Fibroblast of the aortic adventitia (primary cell): ENCODE measurements around the gene OR1L4. TPM values are rescaled to one million over a fixed set of nuclear protein-coding genes. Genes with fewer than 3 reads are reported as not detected.

Experiments used
- DNase-seq: peaks from one replicate; pipeline ENCODE4 v3.0.0-alpha.2; 2010; ENCODE audit warnings: low read depth
- H3K4me3 ChIP-seq: 2 replicates; pipeline ENCODE4 v1.5.1; 2011; ENCODE audit warnings: low read depth, mild to moderate bottlenecking, control low read depth, low read length, moderate library complexity
- total RNA-seq: library from RNA; depleted of rRNA; stranded (reverse); fragments of >200 nt; gene quantifications from 2 replicates; pipeline ENCODE4 v1.2.3, GENCODE V29; 2012; ENCODE audit warnings: low replicate concordance
- TF ChIP-seq, protein P1 (sequence below): IDR thresholded peaks from 2 replicates; pipeline ENCODE4 v1.5.1; 2011; ENCODE audit warnings: mild to moderate bottlenecking, low read length, control low read depth, inconsistent platforms; ENCODE audit not compliant: insufficient read depth

OR1L4 gene, protein sequence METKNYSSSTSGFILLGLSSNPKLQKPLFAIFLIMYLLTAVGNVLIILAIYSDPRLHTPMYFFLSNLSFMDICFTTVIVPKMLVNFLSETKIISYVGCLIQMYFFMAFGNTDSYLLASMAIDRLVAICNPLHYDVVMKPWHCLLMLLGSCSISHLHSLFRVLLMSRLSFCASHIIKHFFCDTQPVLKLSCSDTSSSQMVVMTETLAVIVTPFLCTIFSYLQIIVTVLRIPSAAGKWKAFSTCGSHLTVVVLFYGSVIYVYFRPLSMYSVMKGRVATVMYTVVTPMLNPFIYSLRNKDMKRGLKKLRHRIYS
- not detected in 2 replicates for total RNA-seq

DNA sequence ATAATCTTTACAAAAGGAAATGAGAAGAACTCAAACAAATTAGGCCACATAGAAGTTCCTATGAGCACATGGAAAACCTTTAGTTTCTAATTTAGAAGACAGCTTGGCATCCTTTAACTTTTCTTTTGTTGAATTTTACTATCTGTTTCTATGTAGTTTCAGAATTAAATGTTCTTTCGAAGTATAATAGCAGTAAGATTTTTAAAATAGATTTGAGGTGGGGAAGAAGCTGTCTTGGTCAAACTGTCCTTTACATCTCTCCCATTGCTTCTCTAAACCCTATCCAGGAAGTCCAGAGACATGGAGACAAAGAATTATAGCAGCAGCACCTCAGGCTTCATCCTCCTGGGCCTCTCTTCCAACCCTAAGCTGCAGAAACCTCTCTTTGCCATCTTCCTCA is at the start of gene OR1L4:
Gene OR1L4 (plus strand): TSS at position 301 of the 400 bp plus-strand sequence. CDS start 0 bp downstream, at position 301.
- TF ChIP-seq, protein P1, sequence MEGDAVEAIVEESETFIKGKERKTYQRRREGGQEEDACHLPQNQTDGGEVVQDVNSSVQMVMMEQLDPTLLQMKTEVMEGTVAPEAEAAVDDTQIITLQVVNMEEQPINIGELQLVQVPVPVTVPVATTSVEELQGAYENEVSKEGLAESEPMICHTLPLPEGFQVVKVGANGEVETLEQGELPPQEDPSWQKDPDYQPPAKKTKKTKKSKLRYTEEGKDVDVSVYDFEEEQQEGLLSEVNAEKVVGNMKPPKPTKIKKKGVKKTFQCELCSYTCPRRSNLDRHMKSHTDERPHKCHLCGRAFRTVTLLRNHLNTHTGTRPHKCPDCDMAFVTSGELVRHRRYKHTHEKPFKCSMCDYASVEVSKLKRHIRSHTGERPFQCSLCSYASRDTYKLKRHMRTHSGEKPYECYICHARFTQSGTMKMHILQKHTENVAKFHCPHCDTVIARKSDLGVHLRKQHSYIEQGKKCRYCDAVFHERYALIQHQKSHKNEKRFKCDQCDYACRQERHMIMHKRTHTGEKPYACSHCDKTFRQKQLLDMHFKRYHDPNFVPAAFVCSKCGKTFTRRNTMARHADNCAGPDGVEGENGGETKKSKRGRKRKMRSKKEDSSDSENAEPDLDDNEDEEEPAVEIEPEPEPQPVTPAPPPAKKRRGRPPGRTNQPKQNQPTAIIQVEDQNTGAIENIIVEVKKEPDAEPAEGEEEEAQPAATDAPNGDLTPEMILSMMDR: no peak
- H3K4me3 ChIP-seq: no peak within 1 kb of the TSS
- DNase-seq: no peak

DNA sequence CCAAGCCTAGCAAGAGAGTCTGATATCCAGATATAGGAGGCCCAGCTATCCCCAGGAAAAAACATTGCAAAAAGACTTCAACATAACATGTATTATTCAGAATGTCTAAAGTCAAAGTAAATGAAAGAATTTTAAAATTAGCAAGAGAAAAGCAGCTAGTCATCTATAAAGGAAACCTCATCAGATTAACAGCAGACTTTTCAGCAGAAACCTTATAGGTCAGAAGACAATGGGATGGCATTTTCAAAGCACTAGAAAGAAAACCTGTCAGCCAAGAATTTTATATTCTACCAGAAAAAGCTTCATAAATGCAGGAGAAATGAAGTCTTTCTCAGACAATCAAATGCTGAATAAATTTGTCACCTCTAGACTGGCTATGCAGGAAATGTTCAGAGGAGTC is 38.9 kb upstream of the OR1L4 start:
- TF ChIP-seq, protein P1: no peak
- no peak overlapping the region for H3K4me3 ChIP-seq
- no peak for DNase-seq

DNA sequence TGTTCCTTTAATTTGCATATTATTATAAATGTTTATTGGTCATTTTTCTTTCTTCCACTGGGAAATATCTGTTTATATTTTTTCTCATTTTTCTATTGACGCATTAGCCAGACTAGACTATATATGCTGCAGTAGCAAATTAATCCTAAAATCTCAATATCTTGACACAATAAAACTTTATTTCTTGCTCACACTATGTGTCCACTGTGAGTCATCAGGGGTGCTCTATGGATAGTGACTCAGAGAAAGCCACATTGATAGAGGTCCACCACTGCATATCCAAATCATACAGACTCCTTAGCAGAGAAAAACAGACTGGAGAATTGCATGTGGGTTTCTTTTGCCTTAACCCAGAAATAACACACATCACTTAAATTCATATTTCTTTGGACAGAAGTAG is 28.1 kb upstream of the OR1L4 start:
- no peak for DNase-seq
- TF ChIP-seq, protein P1: no peak
- no peak overlapping the region for H3K4me3 ChIP-seq

DNA sequence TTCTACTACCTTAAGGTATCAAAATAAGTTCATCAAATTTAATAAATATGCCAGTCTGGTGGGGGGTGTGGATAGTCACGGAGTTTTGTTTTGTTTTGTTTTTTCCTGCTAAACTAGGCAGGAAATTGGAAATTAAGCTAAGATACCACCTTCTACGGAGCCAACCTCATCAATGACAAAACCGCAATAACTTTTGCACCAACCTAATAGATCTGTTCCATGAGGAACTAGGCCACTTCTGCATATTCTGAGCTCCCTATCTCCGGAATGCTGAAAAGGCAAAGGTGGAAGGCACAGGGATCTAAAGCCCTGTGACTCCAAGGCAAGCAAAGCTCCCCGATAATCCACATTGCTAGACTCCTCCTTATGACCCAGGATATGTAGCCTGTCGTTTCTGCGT is 5.8 kb upstream of the OR1L4 start:
- TF ChIP-seq, protein P1: no peak
- no peak for DNase-seq
- no peak overlapping the region for H3K4me3 ChIP-seq

DNA sequence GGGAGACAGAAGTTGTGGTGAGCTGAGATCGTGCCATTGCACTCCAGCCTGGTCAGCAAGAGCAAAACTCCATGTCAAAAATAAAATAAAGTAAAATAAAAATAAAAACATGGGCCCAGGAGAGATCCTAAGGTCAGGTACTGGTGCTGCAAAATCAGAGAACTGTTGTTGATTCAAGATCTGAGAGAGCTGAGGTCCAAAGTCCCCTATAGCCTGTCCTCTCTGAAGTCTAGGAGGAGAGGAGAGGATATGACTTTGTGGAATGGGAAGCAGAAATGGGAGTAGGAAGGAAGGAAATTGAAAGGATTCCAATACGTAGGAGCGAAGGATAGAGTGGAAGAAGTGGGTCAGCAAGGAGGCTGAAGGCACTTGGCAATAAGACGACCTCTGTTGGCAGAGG is 4.6 kb upstream of the OR1L4 start:
- no peak overlapping the region for H3K4me3 ChIP-seq
- TF ChIP-seq, protein P1: no peak
- DNase-seq: no peak

DNA sequence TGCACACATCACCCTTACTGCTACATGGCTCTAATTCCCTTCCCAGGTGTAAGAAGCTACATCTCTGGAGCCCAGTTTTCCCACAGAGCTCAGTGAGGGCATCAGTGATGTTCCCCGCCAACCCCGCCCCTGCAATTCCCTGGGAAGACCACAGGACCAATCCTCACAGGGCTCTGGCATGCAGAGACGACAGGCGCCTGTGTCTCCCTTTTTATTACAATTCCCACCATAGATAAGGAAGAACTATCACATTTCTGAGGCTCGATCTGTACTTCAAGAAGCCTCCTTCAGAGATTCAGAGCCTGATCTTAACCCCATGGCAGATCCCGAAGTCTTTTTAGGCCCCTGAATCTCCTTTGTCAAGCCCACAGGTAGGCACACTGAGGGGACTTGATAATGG is 18.2 kb downstream of the OR1L4 start, which contains the start of gene OR1L6:
Gene OR1L6 (plus strand): TSS at position 301 of the 400 bp plus-strand sequence. CDS start 7,545 bp downstream, outside the sequence.
- TF ChIP-seq, protein P1: no peak

DNA sequence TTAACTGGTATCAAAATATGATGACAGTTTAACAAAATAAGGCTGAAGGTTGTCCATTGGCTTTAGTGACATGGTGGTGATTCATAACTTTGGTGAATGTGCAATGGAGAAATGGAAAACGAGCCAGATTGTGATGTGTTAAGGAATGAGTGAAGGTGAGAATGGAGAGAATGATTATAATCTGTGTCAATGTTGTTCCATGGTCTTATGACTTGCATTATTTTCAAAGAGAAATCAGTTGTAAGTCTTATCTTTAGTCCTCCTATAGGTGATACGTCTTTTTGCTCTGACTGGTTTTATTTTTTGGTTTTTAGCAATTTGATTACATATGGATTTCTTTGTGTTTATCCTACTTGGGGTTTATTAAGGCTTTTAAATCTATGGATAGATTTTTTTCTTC is 31.0 kb downstream of the OR1L4 start:
- TF ChIP-seq, protein P1: no peak
- H3K4me3 ChIP-seq: no peak overlapping the region
- DNase-seq: no peak

More for the DNA sequence above, 18.2 kb downstream of the OR1L4 start, which contains the start of gene OR1L6:
- H3K4me3 ChIP-seq: no peak within 1 kb of the TSS
- no peak for DNase-seq
